Retinal pigment epithelial cell (primary cell): Measurements from ENCODE around the gene ARHGEF40.

Experiments
- DNase-seq: peaks from one replicate; pipeline ENCODE4 v3.0.0-alpha.2; 2010; ENCODE audit warnings: low read depth
- H3K4me3 ChIP-seq: 2 replicates; pipeline ENCODE4 v1.5.1; 2011; ENCODE audit warnings: mild to moderate bottlenecking, low read length, control low read depth, moderate library complexity
- TF ChIP-seq, protein P1 (sequence below): conservative IDR thresholded peaks from 2 replicates; pipeline ENCODE4 v1.5.1; 2011; ENCODE audit warnings: low read depth, low read length, control low read depth, inconsistent platforms

Gene ARHGEF40

DNA sequence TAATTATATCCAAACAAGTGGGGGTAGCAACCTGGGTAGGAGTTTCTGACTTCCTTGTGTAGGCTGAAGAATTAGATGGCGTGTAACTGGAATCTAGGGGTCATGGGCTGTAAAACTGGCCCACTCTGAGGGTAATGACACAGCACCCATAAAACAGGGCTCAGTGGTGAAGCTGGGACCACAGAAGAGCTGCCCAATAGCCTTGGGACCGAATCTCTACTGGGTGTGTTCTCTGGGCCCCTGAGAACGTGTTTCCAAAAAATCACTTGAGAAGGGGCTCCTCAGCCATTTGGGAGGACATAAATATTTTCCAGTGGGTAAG lies 8.8 kb upstream of the ARHGEF40 start:
- TF ChIP-seq, protein P1, sequence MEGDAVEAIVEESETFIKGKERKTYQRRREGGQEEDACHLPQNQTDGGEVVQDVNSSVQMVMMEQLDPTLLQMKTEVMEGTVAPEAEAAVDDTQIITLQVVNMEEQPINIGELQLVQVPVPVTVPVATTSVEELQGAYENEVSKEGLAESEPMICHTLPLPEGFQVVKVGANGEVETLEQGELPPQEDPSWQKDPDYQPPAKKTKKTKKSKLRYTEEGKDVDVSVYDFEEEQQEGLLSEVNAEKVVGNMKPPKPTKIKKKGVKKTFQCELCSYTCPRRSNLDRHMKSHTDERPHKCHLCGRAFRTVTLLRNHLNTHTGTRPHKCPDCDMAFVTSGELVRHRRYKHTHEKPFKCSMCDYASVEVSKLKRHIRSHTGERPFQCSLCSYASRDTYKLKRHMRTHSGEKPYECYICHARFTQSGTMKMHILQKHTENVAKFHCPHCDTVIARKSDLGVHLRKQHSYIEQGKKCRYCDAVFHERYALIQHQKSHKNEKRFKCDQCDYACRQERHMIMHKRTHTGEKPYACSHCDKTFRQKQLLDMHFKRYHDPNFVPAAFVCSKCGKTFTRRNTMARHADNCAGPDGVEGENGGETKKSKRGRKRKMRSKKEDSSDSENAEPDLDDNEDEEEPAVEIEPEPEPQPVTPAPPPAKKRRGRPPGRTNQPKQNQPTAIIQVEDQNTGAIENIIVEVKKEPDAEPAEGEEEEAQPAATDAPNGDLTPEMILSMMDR = no peak
- DNase-seq = no peak
- H3K4me3 ChIP-seq = no peak overlapping the region

DNA sequence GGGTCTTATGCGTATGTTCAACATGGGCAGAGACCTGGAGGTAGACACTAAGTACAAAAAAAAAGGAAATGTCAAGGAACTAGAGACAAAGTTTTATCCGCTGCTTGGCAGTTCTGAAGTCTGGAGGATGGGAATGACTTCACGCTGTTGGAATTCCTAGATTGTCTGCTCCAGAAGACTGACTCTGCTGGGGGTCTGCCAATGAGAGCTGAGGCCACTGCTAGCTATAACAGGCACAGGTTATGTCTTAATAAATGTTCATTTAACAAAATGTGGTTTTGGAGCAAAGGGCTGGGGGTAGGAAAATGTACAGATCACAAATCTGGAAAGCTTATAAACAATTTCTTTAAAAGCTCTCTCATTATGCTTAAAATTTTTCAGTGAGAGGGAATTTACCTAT lies 6.6 kb upstream of the ARHGEF40 start:
- no peak overlapping the region for H3K4me3 ChIP-seq
- TF ChIP-seq, protein P1 = no peak
- no peak for DNase-seq

DNA sequence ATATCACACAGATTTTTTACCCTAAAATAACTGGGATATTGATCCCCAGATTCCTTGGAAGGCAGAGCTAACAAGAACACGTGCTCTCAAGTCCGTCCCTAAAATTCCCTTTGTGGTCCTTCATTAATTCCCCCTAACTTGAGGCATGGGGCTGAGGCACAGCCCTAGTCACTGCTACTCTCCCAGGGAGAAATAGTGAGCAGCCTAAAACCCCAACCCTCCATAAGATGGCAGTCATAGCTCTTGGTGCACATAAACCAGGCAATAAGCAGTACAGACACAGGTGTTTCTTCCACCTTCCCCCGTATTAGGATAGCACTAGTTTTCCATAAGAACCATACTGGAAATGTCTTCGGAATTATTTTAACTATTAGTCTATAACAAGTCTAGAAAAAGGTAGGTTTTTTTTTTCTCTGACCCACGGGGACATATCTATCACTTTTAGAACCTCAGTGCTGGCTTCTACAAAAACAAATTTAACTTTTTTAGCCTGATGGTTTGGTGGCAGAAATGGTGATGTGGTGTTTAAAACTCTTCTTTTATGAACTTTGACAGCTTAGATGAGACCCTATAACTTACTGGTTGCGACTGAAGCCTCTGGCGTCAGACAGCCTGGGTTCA lies 3.1 kb upstream of the ARHGEF40 start:
- no peak for DNase-seq
- TF ChIP-seq, protein P1 = peak; percentile 28
- H3K4me3 ChIP-seq = no peak overlapping the region

DNA sequence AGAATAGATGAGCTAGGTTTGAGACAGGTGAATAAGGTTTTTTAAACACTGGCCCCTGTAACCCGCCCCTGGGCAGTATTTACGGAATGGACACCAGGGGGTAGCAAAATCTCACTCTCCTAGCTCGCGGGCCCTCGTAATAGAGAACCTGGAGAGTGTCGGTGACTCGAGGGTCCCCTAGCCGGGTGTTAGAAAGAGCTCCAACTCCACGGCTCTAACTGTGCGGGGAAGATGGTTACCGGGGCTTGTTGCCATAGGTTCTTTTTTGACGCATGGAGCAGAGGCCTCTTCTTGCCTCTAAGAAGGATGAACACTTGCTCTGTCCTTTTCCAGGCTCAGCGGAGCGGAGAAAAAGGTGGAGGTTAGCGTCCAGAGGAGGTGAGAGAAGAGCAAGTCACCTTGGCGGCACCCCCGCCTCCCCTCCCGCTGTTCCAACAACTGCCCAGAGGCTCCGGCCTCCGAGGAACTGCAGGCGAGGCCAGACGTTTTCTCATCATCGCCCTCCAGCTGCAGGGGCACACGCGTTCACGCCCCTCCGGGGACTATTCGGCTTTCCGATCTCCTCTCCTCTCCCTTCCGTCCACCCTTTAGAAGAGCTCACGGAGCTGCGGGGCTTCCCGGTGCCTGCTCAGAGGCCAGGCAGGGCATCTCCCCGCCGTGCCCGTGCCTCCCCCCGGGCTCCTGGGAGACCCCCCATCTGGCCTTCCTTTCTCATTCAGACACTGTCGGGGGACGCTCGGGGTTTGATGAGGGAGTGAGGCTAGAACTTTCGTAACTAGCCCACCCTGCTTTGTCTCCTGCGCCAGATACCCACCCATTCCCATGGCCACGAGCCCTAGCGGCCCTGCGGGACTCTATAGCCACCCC lies 1.4 kb upstream of the ARHGEF40 start:
- no peak for DNase-seq
- peak overlapping the region; percentile 78 for H3K4me3 ChIP-seq
- TF ChIP-seq, protein P1 = peak; percentile 72

DNA sequence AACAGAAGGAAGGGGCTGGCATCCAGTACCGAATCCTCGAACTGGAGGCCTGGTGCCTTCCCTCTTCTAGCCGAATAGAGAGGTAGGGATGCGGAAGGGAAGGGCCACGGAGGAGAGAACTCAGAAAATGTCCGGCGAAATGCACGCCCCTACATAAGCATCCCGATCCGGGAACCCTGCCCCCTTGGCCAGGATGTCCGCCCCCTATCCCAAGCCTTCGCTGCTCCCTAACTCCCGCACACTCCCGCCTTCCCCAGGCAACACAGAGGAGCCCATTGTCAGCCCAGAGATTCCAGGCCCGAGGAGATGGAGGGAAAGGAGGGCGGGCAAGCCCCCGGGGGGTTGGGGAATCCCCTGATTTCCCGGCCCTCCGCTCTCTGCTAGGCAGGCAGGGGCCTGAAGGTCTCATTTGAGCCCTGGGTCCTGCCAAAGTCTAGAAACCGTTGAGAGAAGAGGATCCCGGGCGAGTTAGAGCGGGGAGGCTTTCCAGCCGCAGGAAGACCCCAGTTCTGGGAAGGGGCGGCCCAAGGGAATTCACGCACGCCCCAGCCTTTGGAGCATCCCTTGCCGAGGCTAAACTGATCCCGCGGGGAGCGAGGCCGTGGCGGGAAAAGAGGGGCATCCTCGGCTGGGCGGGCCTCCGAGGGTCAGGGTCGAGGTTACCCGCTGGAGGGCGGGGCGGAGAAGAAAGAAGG lies 569 bp upstream of the ARHGEF40 start:
- H3K4me3 ChIP-seq = peak overlapping the region; percentile 78
- TF ChIP-seq, protein P1 = no peak
- DNase-seq = no peak

DNA sequence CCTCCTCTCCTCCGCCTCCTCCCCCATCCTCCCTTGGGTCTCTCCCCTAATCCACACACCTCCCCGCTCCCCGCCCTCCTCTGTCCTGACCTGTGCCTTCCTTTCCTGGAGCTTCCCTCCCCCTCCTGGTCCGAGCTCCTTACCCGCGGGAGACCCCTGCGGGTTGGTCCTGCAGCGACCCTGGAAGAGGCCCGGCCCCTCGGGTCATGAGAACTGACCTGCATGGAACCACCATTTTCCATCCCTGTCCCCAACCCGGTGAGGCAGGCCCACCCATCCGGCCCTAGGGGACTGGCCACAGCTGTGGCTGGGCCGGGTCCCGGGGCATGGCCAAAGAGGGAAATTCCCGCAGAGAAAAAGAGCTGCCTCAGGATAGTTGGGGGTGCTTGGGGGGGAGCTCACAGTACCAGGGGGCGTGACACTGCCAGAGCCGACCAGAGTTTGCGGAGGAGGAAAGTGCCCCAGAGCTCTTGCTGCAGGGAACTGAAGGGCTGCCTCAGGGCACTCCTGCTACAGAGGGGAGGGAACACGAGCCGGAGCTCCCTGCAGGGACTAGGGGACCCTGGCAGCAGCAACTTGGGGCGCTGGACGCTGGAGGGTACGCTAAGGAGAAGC lies 613 bp downstream of the ARHGEF40 start:
- DNase-seq = no peak
- TF ChIP-seq, protein P1 = no peak
- peak overlapping the region; percentile 78 for H3K4me3 ChIP-seq
